ENCODE measurements around the gene KLHL17. TPM values are rescaled to one million over a fixed set of nuclear protein-coding genes. Genes with fewer than 3 reads are reported as not detected.

KLHL17 gene
- total and polyA plus RNA-seq, 12 donors: 0.73 to 38.8 (median 6.9) TPM

GRCh38 chr1:996851-997712 is 36.7 kb downstream of the KLHL17 start:
- intact Hi-C loops (cut with DNase I): no loop called here
- 47 to 56% (median 53%) methylated on average over 9 to 24 of the region's 24 CpGs for WGBS, 4 donors

GRCh38 chr1:997713-997992 is 37.3 kb downstream of the KLHL17 start:
- no peak for DNase-seq
- TF ChIP-seq CTCF (IDR thresholded peaks at IDR 0.05) (no peak), POLR2A (IDR thresholded peaks at IDR 0.05) (no peak)
- no peaks in the 10 kb centered on the region for H3K9me3 ChIP-seq (replicated peaks in 1 of 3)
- peaks cover 52% of the 10 kb centered on the region for H3K27me3 ChIP-seq
- intact Hi-C loops (cut with DNase I): no loop called here
- no peak overlapping the region for H3K27ac ChIP-seq
- H3K4me1 ChIP-seq (replicated peaks in 1 of 2): peaks cover 4 to 32% of the 10 kb centered on the region in 2 donors
- no peak overlapping the region for H3K4me3 ChIP-seq
- no peaks in the 10 kb centered on the region for H3K36me3 ChIP-seq (replicated peaks in 1 of 2)
- 39 to 80% (median 49%) methylated on average over 1 to 3 of the region's 3 CpGs; no CpG with 5 or more reads in 1 of the 4 donors for WGBS, 4 donors

More at GRCh38 chr1:996851-997712, 36.7 kb downstream of the KLHL17 start:
- H3K36me3 ChIP-seq (replicated peaks in 1 of 2): no peaks in the 10 kb centered on the region
- H3K9me3 ChIP-seq (replicated peaks in 1 of 3): no peaks in the 10 kb centered on the region
- TF ChIP-seq CTCF (IDR thresholded peaks at IDR 0.05): no peak
- no peak for TF ChIP-seq POLR2A (IDR thresholded peaks at IDR 0.05)
- H3K4me1 ChIP-seq (replicated peaks in 1 of 2): peaks cover 4 to 32% of the 10 kb centered on the region in 2 donors
- H3K4me3 ChIP-seq: no peak overlapping the region
- H3K27ac ChIP-seq: no peak overlapping the region
- peaks cover 52% of the 10 kb centered on the region for H3K27me3 ChIP-seq
- no peak for DNase-seq

DNA sequence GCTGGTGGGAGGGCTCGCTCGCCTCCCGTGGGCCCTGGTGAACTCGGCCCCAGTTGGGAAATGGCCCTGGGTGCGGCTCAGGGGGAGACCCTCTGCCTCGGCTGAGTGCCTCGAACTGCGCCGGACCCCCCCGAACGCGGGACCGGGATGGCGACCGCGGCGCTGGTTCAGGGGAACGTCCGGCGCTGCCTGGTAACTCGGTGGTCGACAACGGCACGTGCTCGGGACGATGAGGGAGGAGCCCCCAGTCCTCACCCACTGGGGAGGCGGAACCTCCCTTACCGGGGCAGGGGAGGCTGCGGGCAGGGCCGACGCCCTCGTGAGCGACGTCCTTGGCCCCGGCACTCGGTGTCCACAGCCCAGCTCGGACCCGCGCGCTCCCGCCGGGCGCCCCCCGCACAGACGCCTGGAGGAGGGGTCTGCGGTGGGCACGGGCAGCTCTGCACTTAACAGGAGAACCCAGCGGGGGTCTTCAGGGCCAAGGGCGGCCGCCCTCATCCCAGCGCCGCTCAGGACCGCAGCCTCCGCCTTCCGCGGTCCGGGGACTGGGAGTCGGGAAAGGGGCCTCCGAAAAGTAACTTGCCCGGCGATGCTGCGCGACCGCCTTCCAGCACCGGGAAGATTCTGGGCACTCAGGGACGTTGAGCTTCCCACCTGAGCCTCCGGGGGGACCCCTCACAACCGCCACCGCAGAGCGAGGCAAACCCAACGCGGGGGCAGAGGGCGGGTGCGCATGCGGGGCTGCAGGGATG is 37.8 kb downstream of the KLHL17 start:
- 9 to 22% methylated on average over 66 to 75 of the region's 75 CpGs; no CpG with 5 or more reads in 2 of the 4 donors for WGBS, 4 donors
- H3K27ac ChIP-seq: no peak overlapping the region
- H3K4me1 ChIP-seq (replicated peaks in 1 of 2): peaks cover 4 to 32% of the 10 kb centered on the region in 2 donors
- intact Hi-C loops (cut with DNase I): no loop called here
- peaks cover 52% of the 10 kb centered on the region for H3K27me3 ChIP-seq
- H3K9me3 ChIP-seq (replicated peaks in 1 of 3): no peaks in the 10 kb centered on the region
- H3K4me3 ChIP-seq: peak overlapping the region in 1 of 4 donors; percentile 64
- peak in 1 of 7 donors; percentile 21 for DNase-seq
- TF ChIP-seq POLR2A (IDR thresholded peaks at IDR 0.05) (no peak), CTCF (IDR thresholded peaks at IDR 0.05) (no peak)
- H3K36me3 ChIP-seq (replicated peaks in 1 of 2): no peaks in the 10 kb centered on the region

DNA sequence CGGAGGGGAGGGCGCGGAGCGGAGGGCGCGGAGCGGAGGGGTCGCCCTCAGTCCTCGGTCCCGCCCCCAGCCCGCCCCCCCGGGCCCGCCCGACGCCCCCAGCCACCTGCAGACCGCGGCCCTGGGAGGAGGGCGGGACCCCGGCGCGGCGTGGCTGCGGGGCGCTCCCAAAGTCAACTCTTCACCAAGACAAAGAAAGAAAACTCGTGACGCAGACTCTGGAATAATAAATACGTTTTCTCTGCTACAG is 38.3 kb downstream of the KLHL17 start:
- Histone ChIP-seq H3K36me3 (replicated peaks in 1 of 2) (no peaks in the 10 kb centered on the region), H3K9me3 (replicated peaks in 1 of 3) (no peaks in the 10 kb centered on the region), H3K27me3 (peaks cover 56% of the 10 kb centered on the region), H3K4me3 (peak overlapping the region in 1 of 4 donors; percentile 64), H3K4me1 (replicated peaks in 1 of 2) (peaks cover 4 to 32% of the 10 kb centered on the region in 2 donors), H3K27ac (no peak overlapping the region)
- 0 to 1% (median 0%) methylated on average over 1 to 27 of the region's 27 CpGs; no CpG with 5 or more reads in 1 of the 4 donors for WGBS, 4 donors
- DNase-seq: no peak
- TF ChIP-seq POLR2A (IDR thresholded peaks at IDR 0.05) (no peak), CTCF (IDR thresholded peaks at IDR 0.05) (no peak)
- intact Hi-C loops (cut with DNase I): no loop called here
